WTC11 (cell line): Measurements from ENCODE around the gene PLIN5. TPM values are rescaled to one million over a fixed set of nuclear protein-coding genes. Genes with fewer than 3 reads are reported as not detected.

ENCODE experiments used
- ATAC-seq: fragments of 200-7000 bp; cut with Tn5 transposase; 2 replicates; pipeline ENCODE4 v1.10.0; 2021; ENCODE audit warnings: mild to moderate bottlenecking, moderate library complexity
- CTCF ChIA-PET: fragments of 300-600 bp; sonication (Branson Sonifier 250); formaldehyde crosslinking; loops from one replicate; lab custom pipeline; 2021; ENCODE audit warnings: antibody characterized with exemption; lab: Charles Lee
- POLR2A ChIA-PET: fragments of 350-600 bp; sonication (Branson Sonifier 250); formaldehyde crosslinking; loops from one replicate; lab custom pipeline; 2021; ENCODE audit warnings: antibody characterized with exemption; lab: Charles Lee
- DNase-seq: peaks from one replicate; pipeline ENCODE4 v3.0.0; 2021; ENCODE audit warnings: low spot score
- H3K27ac Mint-ChIP-seq: 2 replicates; pipeline ENCODE4 v1.8.0; 2021; ENCODE audit warnings: mixed read lengths
- H3K27me3 Mint-ChIP-seq: 2 replicates; pipeline ENCODE4 v1.8.0; 2021; ENCODE audit warnings: low read depth, mild to moderate bottlenecking, moderate library complexity, mixed read lengths
- H3K36me3 Mint-ChIP-seq: 2 replicates; pipeline ENCODE4 v1.8.0; 2021; ENCODE audit warnings: mixed read lengths
- H3K4me1 Mint-ChIP-seq: 2 replicates; pipeline ENCODE4 v1.8.0; 2022; ENCODE audit warnings: mixed read lengths
- H3K4me3 Mint-ChIP-seq: 2 replicates; pipeline ENCODE4 v1.8.0; 2021; ENCODE audit warnings: mild to moderate bottlenecking, moderate library complexity, mixed read lengths
- H3K9me3 Mint-ChIP-seq: 2 replicates; pipeline ENCODE4 v1.8.0; 2021; ENCODE audit warnings: mixed read lengths
- ATF2 ChIP-seq: sonication (generic); formaldehyde crosslinking; IDR thresholded peaks from 2 replicates; pipeline ENCODE4 v1.8.1; 2022; ENCODE audit warnings: low read depth, missing genetic modification reagents, borderline replicate concordance
- CREB1 ChIP-seq: sonication (generic); formaldehyde crosslinking; IDR thresholded peaks from 2 replicates; pipeline ENCODE4 v1.8.0; 2023; ENCODE audit warnings: mild to moderate bottlenecking, missing genetic modification reagents
- E2F4 ChIP-seq: sonication (generic); formaldehyde crosslinking; IDR thresholded peaks from 2 replicates; pipeline ENCODE4 v1.8.1; 2022; ENCODE audit warnings: low read depth, mild to moderate bottlenecking, moderate library complexity, missing genetic modification reagents, borderline replicate concordance
- GRHL2 ChIP-seq: fragments of 250-450 bp; sonication (Bioruptor Pico); IDR thresholded peaks from 2 replicates; pipeline ENCODE4 v1.8.0; 2022; ENCODE audit warnings: mild to moderate bottlenecking, moderate library complexity; ENCODE audit not compliant: insufficient replicate concordance, severe bottlenecking
- HMGXB4 ChIP-seq: sonication (generic); formaldehyde crosslinking; IDR thresholded peaks from 2 replicates; pipeline ENCODE4 v1.8.1; 2023; ENCODE audit warnings: mild to moderate bottlenecking, moderate library complexity, missing genetic modification reagents
- IRF2 ChIP-seq: sonication (generic); formaldehyde crosslinking; IDR thresholded peaks from 2 replicates; pipeline ENCODE4 v1.8.0; 2022; ENCODE audit warnings: low read depth, missing genetic modification reagents, borderline replicate concordance
- MXD4 ChIP-seq: fragments of 250-450 bp; sonication (Bioruptor Pico); IDR thresholded peaks from 2 replicates; pipeline ENCODE4 v1.8.0; 2021; ENCODE audit warnings: mild to moderate bottlenecking, moderate library complexity, borderline replicate concordance
- MYBL2 ChIP-seq: sonication (generic); formaldehyde crosslinking; IDR thresholded peaks from 2 replicates; pipeline ENCODE4 v1.8.1; 2023; ENCODE audit warnings: mild to moderate bottlenecking, moderate library complexity, missing genetic modification reagents
- NFYB ChIP-seq: sonication (generic); formaldehyde crosslinking; conservative IDR thresholded peaks from 2 replicates; pipeline ENCODE4 v1.8.0; 2022; ENCODE audit warnings: low read depth, missing genetic modification reagents
- NR2C2 ChIP-seq: sonication (generic); formaldehyde crosslinking; IDR thresholded peaks from 2 replicates; pipeline ENCODE4 v1.8.0; 2022; ENCODE audit warnings: mild to moderate bottlenecking, missing genetic modification reagents
- NR3C1 ChIP-seq: sonication (generic); formaldehyde crosslinking; conservative IDR thresholded peaks from 2 replicates; pipeline ENCODE4 v1.8.1; 2023; ENCODE audit warnings: low read depth, mild to moderate bottlenecking, missing genetic modification reagents
- SMAD3 ChIP-seq: sonication (generic); formaldehyde crosslinking; IDR thresholded peaks from 2 replicates; pipeline ENCODE4 v1.8.0; 2022; ENCODE audit warnings: missing genetic modification reagents, mild to moderate bottlenecking, borderline replicate concordance
- SMAD4 ChIP-seq: sonication (generic); formaldehyde crosslinking; IDR thresholded peaks from 2 replicates; pipeline ENCODE4 v1.8.0; 2022; ENCODE audit warnings: mild to moderate bottlenecking, missing genetic modification reagents
- TEAD1 ChIP-seq: sonication (generic); formaldehyde crosslinking; IDR thresholded peaks from 2 replicates; pipeline ENCODE4 v1.8.0; 2022; ENCODE audit warnings: mild to moderate bottlenecking, missing genetic modification reagents
- TEAD4 ChIP-seq: sonication (generic); formaldehyde crosslinking; IDR thresholded peaks from 2 replicates; pipeline ENCODE4 v1.8.0; 2022; ENCODE audit warnings: mild to moderate bottlenecking, missing genetic modification reagents
- ZBTB21 ChIP-seq: sonication (generic); formaldehyde crosslinking; IDR thresholded peaks from 2 replicates; pipeline ENCODE4 v1.8.1; 2023; ENCODE audit warnings: mild to moderate bottlenecking, missing genetic modification reagents, borderline replicate concordance
- ZNF396 ChIP-seq: fragments of 250-450 bp; sonication (Bioruptor Pico); IDR thresholded peaks from 2 replicates; pipeline ENCODE4 v1.8.0; 2021; ENCODE audit warnings: mild to moderate bottlenecking, moderate library complexity, borderline replicate concordance
- ZNF512 ChIP-seq: sonication (generic); formaldehyde crosslinking; IDR thresholded peaks from 2 replicates; pipeline ENCODE4 v1.8.1; 2022; ENCODE audit warnings: missing genetic modification reagents, borderline replicate concordance
- ZNF532 ChIP-seq: fragments of 250-450 bp; sonication (Bioruptor Pico); IDR thresholded peaks from 2 replicates; pipeline ENCODE4 v1.9.0; 2021; ENCODE audit warnings: mild to moderate bottlenecking, borderline replicate concordance
- ZNF671 ChIP-seq: fragments of 250-450 bp; sonication (Bioruptor Pico); IDR thresholded peaks from 2 replicates; pipeline ENCODE4 v1.8.0; 2021; ENCODE audit warnings: mild to moderate bottlenecking
- total RNA-seq: library from RNA; stranded (reverse); gene quantifications from 3 replicates; pipeline ENCODE4 v1.2.3, GENCODE V29; 2021
- TF ChIP-seq, protein P1 (sequence below): sonication (generic); formaldehyde crosslinking; IDR thresholded peaks from 2 replicates; pipeline ENCODE4 v1.8.0; 2022; ENCODE audit warnings: mild to moderate bottlenecking, missing genetic modification reagents
- TF ChIP-seq, protein P2 (sequence below): fragments of 200-600 bp; IDR thresholded peaks from 2 replicates; pipeline ENCODE4 v1.8.0; 2022; ENCODE audit warnings: antibody characterized with exemption

Gene PLIN5
- total RNA-seq, 1 experiment from 2014 or later = 3.9 TPM

DNA sequence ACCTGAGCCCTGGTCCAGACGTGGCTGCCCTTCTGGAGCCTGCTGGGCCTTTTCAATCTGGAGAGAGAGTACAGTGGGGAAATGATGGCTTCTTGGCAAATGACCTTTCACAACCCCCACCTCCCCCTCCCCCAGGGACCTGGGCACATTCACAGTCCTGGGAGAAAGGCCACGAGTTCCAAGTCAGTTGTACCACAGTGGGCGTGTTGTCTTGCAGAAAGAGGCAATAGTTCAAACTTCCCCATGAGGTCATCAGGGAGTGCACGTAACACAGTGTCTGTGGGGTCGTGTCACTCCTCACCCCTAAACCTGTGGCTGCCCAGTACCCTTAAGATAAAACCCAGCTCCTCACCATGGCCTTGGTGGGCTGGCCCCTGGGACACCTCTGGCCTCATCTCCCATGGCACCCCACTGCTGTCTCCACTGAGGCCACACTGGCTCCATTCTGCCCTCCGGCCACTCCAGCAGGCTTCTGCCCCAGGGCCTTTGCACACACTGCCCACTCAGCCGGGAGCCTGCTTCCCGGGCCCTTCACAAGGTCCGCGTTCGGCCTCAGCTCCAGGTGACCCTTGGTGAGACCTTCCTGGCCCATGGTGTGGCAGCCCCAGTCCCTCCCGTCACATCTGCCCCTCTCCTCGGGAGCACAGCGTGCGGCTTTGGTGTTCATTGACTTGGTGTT is 30.0 kb downstream of the PLIN5 start (continued):
- TF ChIP-seq, protein P1, sequence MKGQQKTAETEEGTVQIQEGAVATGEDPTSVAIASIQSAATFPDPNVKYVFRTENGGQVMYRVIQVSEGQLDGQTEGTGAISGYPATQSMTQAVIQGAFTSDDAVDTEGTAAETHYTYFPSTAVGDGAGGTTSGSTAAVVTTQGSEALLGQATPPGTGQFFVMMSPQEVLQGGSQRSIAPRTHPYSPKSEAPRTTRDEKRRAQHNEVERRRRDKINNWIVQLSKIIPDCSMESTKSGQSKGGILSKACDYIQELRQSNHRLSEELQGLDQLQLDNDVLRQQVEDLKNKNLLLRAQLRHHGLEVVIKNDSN (CRISPR knock-in tag) = no peak
- TF ChIP-seq MYBL2 (CRISPR knock-in tag) = no peak
- TF ChIP-seq, all 79 proteins: peak for 0

GRCh38 chr19:4504297-4504701 is 30.7 kb downstream of the PLIN5 start:
- DNase-seq (no peak), ATAC-seq (no peak)
- CTCF ChIA-PET = interaction anchor here (0.6 to 6.7 kb wide), 2 partner anchors 20 to 227 kb away, joined by 4 to 38 read pairs; no protein-coding TSS in a partner anchor
- Mint-ChIP-seq H3K4me1 (no peaks in the 10 kb centered on the region), H3K36me3 (peaks cover 18% of the 10 kb centered on the region), H3K27ac (no peak overlapping the region), H3K27me3 (peaks cover 22% of the 10 kb centered on the region), H3K4me3 (no peak overlapping the region), H3K9me3 (no peaks in the 10 kb centered on the region)
- POLR2A ChIA-PET = interaction anchor here (0.5 to 1.0 kb wide), 2 partner anchors 59 to 64 kb away, joined by 3 to 4 read pairs; no protein-coding TSS in a partner anchor
- TF ChIP-seq TEAD4 (CRISPR knock-in tag) (no peak), IRF2 (CRISPR knock-in tag) (no peak), NFYB (CRISPR knock-in tag) (no peak), E2F4 (CRISPR knock-in tag) (no peak), SMAD4 (CRISPR knock-in tag) (no peak), ZNF396 (CRISPR knock-in tag) (no peak), NR3C1 (CRISPR knock-in tag) (no peak), HMGXB4 (no peak), NR2C2 (no peak), TEAD1 (no peak), ATF2 (CRISPR knock-in tag) (no peak), GRHL2 (CRISPR knock-in tag) (no peak), MXD4 (CRISPR knock-in tag) (no peak), ZNF671 (CRISPR knock-in tag) (no peak), ZBTB21 (no peak), ZNF532 (no peak), ZNF512 (CRISPR knock-in tag) (no peak), SMAD3 (CRISPR knock-in tag) (no peak), CREB1 (CRISPR knock-in tag) (no peak)
- TF ChIP-seq, protein P2, sequence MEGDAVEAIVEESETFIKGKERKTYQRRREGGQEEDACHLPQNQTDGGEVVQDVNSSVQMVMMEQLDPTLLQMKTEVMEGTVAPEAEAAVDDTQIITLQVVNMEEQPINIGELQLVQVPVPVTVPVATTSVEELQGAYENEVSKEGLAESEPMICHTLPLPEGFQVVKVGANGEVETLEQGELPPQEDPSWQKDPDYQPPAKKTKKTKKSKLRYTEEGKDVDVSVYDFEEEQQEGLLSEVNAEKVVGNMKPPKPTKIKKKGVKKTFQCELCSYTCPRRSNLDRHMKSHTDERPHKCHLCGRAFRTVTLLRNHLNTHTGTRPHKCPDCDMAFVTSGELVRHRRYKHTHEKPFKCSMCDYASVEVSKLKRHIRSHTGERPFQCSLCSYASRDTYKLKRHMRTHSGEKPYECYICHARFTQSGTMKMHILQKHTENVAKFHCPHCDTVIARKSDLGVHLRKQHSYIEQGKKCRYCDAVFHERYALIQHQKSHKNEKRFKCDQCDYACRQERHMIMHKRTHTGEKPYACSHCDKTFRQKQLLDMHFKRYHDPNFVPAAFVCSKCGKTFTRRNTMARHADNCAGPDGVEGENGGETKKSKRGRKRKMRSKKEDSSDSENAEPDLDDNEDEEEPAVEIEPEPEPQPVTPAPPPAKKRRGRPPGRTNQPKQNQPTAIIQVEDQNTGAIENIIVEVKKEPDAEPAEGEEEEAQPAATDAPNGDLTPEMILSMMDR = no peak
